HepG2 (cell line): ENCODE results near the gene VPS25. TPM values are rescaled to one million over a fixed set of nuclear protein-coding genes. Genes with fewer than 3 reads are reported as not detected.

Experiments used
- AKAP8 ChIP-seq: sonication (generic); formaldehyde crosslinking; IDR thresholded peaks from 2 replicates; pipeline ENCODE4 v1.5.1; 2020; ENCODE audit warnings: mild to moderate bottlenecking, missing genetic modification reagents
- ESRRA ChIP-seq: sonication (generic); formaldehyde crosslinking; IDR thresholded peaks from 2 replicates; pipeline ENCODE4 v1.5.1; 2020; ENCODE audit warnings: mild to moderate bottlenecking, low read depth, missing genetic modification reagents
- HNRNPK ChIP-seq: fragments of 200-400 bp; formaldehyde crosslinking; IDR thresholded peaks from 2 replicates; pipeline ENCODE4 v1.6.1; 2018; ENCODE audit warnings: low read length, low read depth, moderate library complexity, mild to moderate bottlenecking; ENCODE audit not compliant: poor library complexity, severe bottlenecking
- KDM5A ChIP-seq: fragments of 200-600 bp; sonication (generic); IDR thresholded peaks from 2 replicates; pipeline ENCODE4 v1.7.0; 2018; ENCODE audit warnings: antibody characterized with exemption, mild to moderate bottlenecking, low read length, borderline replicate concordance
- NPAS2 ChIP-seq: sonication (generic); formaldehyde crosslinking; IDR thresholded peaks from 2 replicates; pipeline ENCODE4 v1.8.0; 2022; ENCODE audit warnings: mild to moderate bottlenecking, missing genetic modification reagents, borderline replicate concordance
- NR2F2 ChIP-seq: IDR thresholded peaks from 2 replicates; pipeline ENCODE4 v1.6.1; 2012; ENCODE audit warnings: low read depth, inconsistent platforms, borderline replicate concordance
- RAD21 ChIP-seq: fragments of 450-650 bp; formaldehyde crosslinking; IDR thresholded peaks from 2 replicates; pipeline ENCODE4 v1.5.0; 2020; ENCODE audit warnings: mild to moderate bottlenecking
- SIN3B ChIP-seq: fragments of 150-350 bp; IDR thresholded peaks from 2 replicates; pipeline ENCODE4 v1.6.1; 2014; ENCODE audit warnings: low read length
- SNAI1 ChIP-seq: sonication (generic); formaldehyde crosslinking; IDR thresholded peaks from 2 replicates; pipeline ENCODE4 v1.5.0; 2020; ENCODE audit warnings: mild to moderate bottlenecking, missing genetic modification reagents, borderline replicate concordance
- U2AF1 ChIP-seq: fragments of 200-400 bp; formaldehyde crosslinking; optimal IDR thresholded peaks from 2 replicates; pipeline ENCODE3; 2017; ENCODE audit warnings: mild to moderate bottlenecking, low read depth, low read length
- ZIK1 ChIP-seq: sonication (generic); formaldehyde crosslinking; IDR thresholded peaks from 2 replicates; pipeline ENCODE4 v1.5.0; 2020; ENCODE audit warnings: mild to moderate bottlenecking, low read depth, missing genetic modification reagents, borderline replicate concordance
- ZNF251 ChIP-seq: sonication (generic); formaldehyde crosslinking; IDR thresholded peaks from 2 replicates; pipeline ENCODE4 v1.9.0; 2021; ENCODE audit warnings: mild to moderate bottlenecking, missing genetic modification reagents
- ZNF383 ChIP-seq: sonication (generic); formaldehyde crosslinking; IDR thresholded peaks from 2 replicates; pipeline ENCODE4 v1.4.0; 2020; ENCODE audit warnings: missing genetic modification reagents, mild to moderate bottlenecking, borderline replicate concordance
- ZNF441 ChIP-seq: sonication (generic); formaldehyde crosslinking; IDR thresholded peaks from 2 replicates; pipeline ENCODE4 v1.7.0; 2021; ENCODE audit warnings: missing genetic modification reagents, borderline replicate concordance
- ZNF550 ChIP-seq: sonication (generic); formaldehyde crosslinking; IDR thresholded peaks from 2 replicates; pipeline ENCODE4 v1.4.0; 2020; ENCODE audit warnings: mild to moderate bottlenecking, missing genetic modification reagents, borderline replicate concordance
- ZNF737 ChIP-seq: sonication (generic); formaldehyde crosslinking; IDR thresholded peaks from 2 replicates; pipeline ENCODE4 v1.5.0; 2020; ENCODE audit warnings: missing genetic modification reagents, mild to moderate bottlenecking, borderline replicate concordance
- ZNF768 ChIP-seq: sonication (generic); formaldehyde crosslinking; IDR thresholded peaks from 2 replicates; pipeline ENCODE4 v1.4.0; 2020; ENCODE audit warnings: missing genetic modification reagents
- polyA plus RNA-seq, 8 experiments: library from polyadenylated mRNA; depleted of rRNA in 3 of 8; stranded (reverse) in 7 of 8; unstranded in 1 of 8; fragments of >200 nt; fragmentation: Illumina TruSeq in 4 of 8; extraction: Trizol in 4 of 8; gene quantifications; 2 replicates each; pipeline versions ENCODE4 v1.2.1 to v1.2.3, GENCODE V29; 2011 to 2016; ENCODE audit warnings: low read depth in 4 of 8, missing spikeins in 1 of 8, mixed read lengths in 1 of 8; ENCODE audit not compliant: insufficient read depth in 1 of 8
- total RNA-seq, 5 experiments: library from RNA; depleted of rRNA; stranded (reverse); fragments of >200 nt; fragmentation: Illumina TruSeq; extraction: Trizol; gene quantifications; 2 replicates each; pipeline ENCODE4 v1.2.3, GENCODE V29; 2016; ENCODE audit warnings: low read depth in 1 of 5
- TF ChIP-seq, protein P1 (sequence below): sonication (generic); formaldehyde crosslinking; IDR thresholded peaks from 2 replicates; pipeline ENCODE4 v1.8.0; 2022; ENCODE audit warnings: mild to moderate bottlenecking, missing genetic modification reagents; ENCODE audit not compliant: insufficient replicate concordance
- TF ChIP-seq, protein P2 (sequence below): sonication (generic); formaldehyde crosslinking; IDR thresholded peaks from 2 replicates; pipeline ENCODE4 v1.5.0; 2020; ENCODE audit warnings: mild to moderate bottlenecking, low read depth, missing genetic modification reagents, borderline replicate concordance
- TF ChIP-seq, protein P3 (sequence below): sonication (generic); formaldehyde crosslinking; IDR thresholded peaks from 2 replicates; pipeline ENCODE4 v1.4.0; 2020; ENCODE audit warnings: missing genetic modification reagents
- TF ChIP-seq, protein P4 (sequence below): sonication (generic); formaldehyde crosslinking; IDR thresholded peaks from 2 replicates; pipeline ENCODE4 v1.8.0; 2022; ENCODE audit warnings: mild to moderate bottlenecking, missing genetic modification reagents, borderline replicate concordance

Gene VPS25
- total and polyA plus RNA-seq, 2 of the 13 experiments (the other 11 are each of a cell fraction or from before 2014, with no cell fraction given) = 161 to 249 TPM

DNA sequence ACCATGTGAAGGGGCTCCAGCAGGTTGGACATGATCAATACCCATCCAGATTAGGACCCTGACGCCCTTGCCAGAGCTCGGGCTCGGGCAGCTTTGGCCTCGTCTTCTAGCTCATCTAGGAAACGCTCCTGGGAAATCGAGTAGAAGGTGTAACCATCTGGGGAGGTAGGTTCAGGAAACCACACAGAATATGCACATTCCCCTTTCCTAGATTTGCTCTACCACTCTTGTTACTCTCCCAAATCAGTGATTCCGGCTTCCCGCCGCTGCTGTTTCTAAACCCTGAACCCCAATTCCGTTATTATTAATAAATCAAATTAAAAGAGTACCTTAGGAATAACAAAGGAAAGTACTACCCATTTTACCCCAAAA, 24.7 kb downstream of the VPS25 start (continued):
- TF ChIP-seq SNAI1 (CRISPR knock-in tag) = peak; percentile 74; the same call in 1 of the 2 replicates
- TF ChIP-seq, protein P1, sequence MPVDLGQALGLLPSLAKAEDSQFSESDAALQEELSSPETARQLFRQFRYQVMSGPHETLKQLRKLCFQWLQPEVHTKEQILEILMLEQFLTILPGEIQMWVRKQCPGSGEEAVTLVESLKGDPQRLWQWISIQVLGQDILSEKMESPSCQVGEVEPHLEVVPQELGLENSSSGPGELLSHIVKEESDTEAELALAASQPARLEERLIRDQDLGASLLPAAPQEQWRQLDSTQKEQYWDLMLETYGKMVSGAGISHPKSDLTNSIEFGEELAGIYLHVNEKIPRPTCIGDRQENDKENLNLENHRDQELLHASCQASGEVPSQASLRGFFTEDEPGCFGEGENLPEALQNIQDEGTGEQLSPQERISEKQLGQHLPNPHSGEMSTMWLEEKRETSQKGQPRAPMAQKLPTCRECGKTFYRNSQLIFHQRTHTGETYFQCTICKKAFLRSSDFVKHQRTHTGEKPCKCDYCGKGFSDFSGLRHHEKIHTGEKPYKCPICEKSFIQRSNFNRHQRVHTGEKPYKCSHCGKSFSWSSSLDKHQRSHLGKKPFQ (CRISPR knock-in tag) = peak; percentile 48
- TF ChIP-seq NR2F2 = no peak
- peak; percentile 31; the same call in 1 of the 2 replicates for TF ChIP-seq ZNF550
- TF ChIP-seq NPAS2 (CRISPR knock-in tag) = 0 out of 2 replicates have a peak, but pooled peaks have one; percentile 37
- no peak for TF ChIP-seq HNRNPK
- TF ChIP-seq ZNF737 (CRISPR knock-in tag) = 0 out of 2 replicates have a peak, but pooled peaks have one; percentile 13
- TF ChIP-seq ZNF251 (CRISPR knock-in tag) = no peak
- TF ChIP-seq KDM5A = no peak
- no peak for TF ChIP-seq ESRRA
- no peak for TF ChIP-seq ZNF768
- 0 out of 2 replicates have a peak, but pooled peaks have one; percentile 9 for TF ChIP-seq AKAP8 (CRISPR knock-in tag)
- TF ChIP-seq, protein P2, sequence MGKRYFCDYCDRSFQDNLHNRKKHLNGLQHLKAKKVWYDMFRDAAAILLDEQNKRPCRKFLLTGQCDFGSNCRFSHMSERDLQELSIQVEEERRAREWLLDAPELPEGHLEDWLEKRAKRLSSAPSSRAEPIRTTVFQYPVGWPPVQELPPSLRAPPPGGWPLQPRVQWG (CRISPR knock-in tag) = no peak
- no peak for TF ChIP-seq RAD21 (CRISPR knock-in tag)
- TF ChIP-seq SIN3B = no peak
- TF ChIP-seq ZNF383 (CRISPR knock-in tag) = no peak
- TF ChIP-seq, protein P3, sequence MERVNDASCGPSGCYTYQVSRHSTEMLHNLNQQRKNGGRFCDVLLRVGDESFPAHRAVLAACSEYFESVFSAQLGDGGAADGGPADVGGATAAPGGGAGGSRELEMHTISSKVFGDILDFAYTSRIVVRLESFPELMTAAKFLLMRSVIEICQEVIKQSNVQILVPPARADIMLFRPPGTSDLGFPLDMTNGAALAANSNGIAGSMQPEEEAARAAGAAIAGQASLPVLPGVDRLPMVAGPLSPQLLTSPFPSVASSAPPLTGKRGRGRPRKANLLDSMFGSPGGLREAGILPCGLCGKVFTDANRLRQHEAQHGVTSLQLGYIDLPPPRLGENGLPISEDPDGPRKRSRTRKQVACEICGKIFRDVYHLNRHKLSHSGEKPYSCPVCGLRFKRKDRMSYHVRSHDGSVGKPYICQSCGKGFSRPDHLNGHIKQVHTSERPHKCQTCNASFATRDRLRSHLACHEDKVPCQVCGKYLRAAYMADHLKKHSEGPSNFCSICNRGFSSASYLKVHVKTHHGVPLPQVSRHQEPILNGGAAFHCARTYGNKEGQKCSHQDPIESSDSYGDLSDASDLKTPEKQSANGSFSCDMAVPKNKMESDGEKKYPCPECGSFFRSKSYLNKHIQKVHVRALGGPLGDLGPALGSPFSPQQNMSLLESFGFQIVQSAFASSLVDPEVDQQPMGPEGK (CRISPR knock-in tag) = no peak
- TF ChIP-seq ZIK1 (CRISPR knock-in tag) = no peak
- no peak for TF ChIP-seq ZNF441 (CRISPR knock-in tag)
- TF ChIP-seq U2AF1 = no peak
- TF ChIP-seq, protein P4, sequence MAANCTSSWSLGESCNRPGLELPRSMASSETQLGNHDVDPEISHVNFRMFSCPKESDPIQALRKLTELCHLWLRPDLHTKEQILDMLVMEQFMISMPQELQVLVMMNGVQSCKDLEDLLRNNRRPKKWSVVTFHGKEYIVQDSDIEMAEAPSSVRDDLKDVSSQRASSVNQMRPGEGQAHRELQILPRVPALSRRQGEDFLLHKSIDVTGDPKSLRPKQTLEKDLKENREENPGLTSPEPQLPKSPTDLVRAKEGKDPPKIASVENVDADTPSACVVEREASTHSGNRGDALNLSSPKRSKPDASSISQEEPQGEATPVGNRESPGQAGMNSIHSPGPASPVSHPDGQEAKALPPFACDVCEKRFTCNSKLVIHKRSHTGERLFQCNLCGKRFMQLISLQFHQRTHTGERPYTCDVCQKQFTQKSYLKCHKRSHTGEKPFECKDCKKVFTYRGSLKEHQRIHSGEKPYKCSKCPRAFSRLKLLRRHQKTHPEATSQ (CRISPR knock-in tag) = no peak
